GM18499 (cell line): ENCODE measurements around the gene ACVRL1.

Experiments used
- ATAC-seq: cut with Tn5 transposase; IDR thresholded peaks from one replicate; pipeline ENCODE4 v1.9.1; 2021; ENCODE audit warnings: moderate number of reproducible peaks; ENCODE audit not compliant: insufficient read depth, unreplicated experiment

Gene ACVRL1

DNA sequence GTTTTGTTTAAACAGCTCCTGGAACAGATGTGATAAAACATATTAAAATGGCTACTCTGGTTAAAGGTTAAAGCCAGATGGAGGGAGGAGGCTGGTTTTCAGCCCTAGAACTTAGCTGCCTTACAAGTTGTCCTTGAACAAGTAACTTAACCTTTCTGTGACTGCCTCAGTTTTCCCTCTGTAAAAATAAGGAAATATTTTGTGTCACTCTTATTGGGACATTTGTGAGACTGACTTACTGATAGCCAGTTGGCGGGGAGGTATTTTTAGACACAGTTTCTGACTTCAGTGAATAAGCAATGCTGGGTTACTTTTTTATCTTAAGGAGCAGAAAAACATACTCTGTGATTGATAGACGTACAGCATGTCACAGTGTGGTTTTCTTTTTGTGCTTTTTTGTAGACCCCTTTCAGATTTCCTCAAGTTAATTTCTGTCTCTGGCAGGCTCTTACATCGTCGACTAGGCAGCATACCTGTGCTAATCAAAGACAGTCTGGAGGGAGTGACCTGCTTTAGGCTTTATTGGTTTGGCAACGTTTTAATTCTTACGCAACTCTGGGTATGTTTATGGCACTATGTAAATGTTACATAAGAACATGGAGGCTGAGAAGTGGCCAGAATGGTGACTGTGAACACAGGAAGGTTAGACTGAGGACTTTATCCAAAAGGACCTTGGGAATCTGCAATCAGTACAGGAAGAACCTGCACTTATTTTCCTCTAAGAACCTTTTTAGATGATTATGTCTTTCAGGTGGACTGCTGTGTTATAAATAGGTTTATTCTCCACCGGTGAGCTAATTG, 47.5 kb downstream of the ACVRL1 start:
- ATAC-seq = no peak

DNA sequence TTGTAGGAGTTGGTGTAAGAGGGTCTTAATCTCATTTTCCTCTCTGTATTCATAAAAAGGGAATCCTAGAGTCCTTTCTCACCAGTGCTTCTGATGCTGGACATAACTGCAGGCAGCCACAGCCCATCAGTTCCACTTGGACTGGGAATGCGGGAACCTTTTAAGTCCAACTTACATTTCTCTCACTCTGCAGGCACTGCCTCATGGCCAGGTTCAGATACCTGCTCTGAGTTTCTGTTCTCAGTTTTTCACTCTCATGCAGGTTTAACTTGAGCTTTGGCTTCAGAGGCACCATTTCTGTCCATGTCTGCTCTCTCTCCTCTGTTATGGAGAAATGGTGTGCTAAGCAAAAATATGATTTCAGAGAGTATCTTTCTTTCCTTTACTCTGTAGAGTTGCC, 48.4 kb downstream of the ACVRL1 start:
- ATAC-seq = no peak

DNA sequence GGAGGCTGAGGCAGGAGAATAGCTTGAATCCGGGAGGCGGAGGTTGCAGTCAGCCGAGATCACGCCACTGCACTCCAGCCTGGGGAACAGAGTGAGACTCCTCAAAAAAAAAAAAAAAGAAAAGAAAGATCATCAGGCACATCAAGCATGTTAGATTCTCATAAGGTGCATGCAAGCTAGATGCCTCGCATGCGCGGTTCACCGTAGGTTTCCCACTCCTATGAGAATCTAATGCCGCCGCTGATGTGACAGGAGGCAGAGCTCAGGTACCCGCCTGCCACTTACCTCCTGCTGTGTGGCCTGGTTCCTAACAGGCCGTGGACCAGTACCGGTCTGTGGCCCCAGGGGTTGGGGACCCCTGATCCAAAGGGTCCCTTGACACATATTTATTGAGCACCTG, 51.2 kb downstream of the ACVRL1 start:
- ATAC-seq = no peak

DNA sequence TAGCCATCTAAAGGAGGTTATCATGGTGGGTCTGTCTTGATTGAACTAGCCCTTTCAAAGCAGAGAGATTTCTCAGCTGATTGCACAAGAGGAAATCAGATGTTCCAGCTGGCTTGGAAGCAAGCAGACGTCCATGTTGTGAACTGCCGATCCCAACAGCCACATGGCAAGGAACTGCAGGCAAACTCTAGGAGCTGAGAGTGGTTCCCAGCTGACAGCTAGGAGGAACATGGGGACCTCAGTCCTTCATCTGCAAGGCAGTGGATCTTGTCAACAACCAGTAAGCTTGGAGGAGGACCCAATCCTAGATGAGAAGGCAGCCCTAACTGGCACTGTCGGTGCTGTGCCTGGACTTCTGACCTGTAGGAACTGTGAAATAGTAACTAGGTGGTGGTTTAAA, 51.9 kb downstream of the ACVRL1 start:
- no peak for ATAC-seq

DNA sequence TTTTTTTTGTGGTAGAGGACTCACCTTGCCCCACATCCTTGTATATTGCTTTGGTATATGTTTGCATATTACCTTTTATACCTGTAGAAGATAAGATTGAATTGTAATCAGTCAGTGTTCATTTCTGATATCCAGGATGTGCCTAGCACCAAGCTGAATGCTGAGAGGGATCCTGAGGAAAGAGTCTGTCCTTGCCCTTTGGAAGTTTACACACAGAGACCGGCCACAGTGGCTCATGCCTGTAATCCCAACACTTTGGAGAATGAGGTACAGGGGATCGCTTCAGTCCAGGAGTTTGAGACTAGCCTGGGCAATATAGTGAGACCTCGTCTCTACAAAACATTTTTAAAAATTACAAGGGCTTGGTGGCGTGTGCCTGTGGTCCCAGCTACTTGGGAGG, 52.6 kb downstream of the ACVRL1 start:
- no peak for ATAC-seq

DNA sequence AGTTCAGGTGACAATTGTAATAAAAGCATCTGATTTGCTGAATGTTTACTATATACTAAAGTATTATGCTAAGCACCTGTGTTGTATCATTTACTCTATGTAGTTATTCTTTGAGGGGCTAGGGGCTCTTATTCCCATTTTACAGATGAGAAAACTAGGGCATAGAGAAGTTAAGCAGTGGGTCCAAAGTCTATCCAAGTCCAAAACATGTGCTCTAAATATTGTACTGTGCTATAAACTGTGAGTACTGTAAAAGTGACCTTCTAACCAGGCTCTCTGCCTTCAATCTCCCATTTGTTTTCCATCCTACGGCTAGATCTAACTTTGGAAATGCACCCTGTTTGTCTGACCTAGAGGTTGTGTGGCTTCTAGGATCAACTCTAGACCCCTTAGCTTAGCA, 53.2 kb downstream of the ACVRL1 start:
- no peak for ATAC-seq

DNA sequence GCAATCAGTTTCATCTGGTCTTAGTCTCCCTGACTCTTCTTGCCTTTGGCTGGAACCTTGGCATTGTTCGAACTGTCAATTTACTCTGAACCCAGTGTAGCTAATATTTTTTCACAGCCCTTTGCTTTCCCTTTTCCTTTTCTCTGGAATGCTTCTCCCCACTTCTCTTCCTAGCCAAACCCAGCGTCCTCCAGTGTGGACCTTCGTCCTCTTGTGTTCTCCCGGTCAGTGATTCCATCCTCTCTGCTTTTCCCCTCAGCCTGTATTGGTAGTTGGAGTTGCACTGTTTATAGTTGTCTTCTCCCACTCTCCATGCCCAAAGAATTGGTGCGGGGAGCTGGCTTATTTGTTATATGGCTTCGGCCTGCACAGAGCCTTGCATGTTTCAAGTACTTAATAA, 53.6 kb downstream of the ACVRL1 start:
- ATAC-seq = no peak

DNA sequence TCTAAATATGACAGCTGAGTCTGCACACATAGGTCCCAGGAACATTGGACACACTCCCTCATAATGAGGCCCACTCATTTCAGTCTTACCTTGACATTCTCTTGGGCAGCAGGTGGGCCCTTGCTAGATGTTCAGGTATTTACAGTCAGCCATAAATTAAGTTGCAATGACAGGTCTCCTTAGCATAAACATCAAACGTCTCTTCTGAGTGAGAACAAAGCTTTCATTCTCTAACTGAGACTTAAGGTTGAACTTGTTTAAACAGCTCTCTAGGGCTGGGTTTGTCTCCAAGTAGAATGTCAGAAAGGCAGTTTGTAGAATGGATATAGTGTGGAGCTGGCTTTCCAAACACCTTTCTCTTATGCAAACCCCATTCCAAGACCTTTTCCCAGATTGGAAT, 54.5 kb downstream of the ACVRL1 start:
- no peak for ATAC-seq

DNA sequence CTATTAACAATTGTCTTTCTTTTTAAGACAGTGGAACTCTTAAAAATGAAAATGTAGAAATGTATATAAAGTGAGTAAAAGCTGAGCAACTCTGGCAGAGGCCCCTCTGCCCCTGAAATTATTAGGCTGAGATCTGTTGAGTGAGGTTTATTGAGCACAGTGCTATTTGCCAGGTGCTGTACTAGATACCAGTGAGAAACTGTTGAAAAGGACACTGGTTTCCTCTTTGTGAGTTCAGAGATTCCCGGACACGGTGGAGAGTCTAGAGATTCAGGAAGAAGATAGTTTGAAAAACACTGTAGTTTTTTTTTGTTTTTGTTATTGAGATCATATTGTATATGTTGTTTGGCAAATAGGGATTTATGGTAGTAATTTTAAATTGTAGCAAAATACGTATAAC, 55.4 kb downstream of the ACVRL1 start:
- no peak for ATAC-seq

DNA sequence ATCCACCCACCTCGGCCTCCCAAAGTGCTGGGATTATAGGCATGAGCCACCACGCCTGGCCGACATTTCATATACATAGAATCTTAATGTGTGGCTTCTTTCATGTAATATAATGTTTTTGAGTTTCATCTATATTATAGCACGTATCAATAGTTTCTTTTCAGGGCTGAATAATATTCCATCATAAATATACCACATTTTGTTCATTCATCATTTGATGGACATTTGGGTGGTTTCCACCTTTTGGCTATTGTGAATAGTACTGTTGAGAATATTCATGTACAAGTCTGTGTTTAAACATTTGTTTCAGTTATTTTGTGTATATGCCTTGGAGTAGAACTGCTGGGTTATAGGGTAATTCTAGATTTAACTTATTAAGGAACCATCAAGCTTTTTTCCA, 56.2 kb downstream of the ACVRL1 start:
- ATAC-seq = no peak

DNA sequence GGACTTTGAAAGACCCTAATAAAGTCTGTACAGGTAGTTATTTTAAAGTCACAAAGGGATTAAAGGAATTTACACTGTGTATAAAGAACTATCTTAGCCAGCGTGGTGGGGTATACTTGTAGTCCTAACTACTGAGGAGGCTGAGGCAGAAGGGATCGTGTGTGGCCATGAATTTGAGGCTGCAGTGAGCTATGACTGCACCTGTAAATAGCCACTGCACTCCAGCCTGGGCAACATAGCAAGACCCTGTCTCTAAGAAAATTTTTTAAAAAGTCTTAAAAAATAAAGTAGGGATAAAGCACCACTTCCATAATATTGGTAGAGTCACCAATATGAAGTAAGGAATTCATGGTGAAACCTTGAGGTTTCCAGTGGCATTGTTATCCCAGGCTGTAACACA, 62.3 kb downstream of the ACVRL1 start:
- ATAC-seq = no peak

DNA sequence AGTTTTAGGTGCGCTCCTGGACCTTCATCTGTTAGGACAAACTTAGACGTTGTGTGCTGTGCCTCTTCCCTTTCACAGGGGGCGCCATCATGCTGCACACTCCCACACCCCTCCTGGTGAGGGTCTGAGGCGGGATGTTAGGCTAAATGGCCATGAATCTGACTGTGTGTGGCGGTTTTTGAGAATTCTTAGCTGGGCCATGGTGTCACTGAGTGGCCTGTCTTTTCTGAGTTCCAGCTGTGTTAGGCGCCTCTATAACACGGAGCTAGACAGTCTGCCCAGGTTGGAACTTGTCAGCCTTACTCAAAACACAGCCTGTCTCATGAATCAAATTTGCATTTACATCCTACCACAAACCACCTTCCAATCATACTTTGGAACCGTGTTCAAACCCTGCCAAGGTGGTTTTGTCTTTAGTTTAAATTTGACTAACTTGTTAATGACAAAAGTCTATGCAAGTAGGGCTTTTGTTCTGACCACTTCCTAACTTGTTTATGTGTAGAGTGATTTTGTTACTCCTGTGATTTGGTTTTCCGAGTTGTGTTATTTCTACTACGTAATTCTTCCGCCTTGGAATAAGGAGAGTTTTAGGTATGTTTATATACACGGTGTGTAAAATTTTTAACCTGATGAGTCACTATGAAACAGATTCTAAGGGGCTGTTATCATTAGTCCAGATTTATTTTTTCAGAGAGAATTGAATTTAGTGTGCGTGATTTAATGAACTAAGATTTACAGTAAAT, 63.8 kb downstream of the ACVRL1 start:
- ATAC-seq = peak; percentile 82

DNA sequence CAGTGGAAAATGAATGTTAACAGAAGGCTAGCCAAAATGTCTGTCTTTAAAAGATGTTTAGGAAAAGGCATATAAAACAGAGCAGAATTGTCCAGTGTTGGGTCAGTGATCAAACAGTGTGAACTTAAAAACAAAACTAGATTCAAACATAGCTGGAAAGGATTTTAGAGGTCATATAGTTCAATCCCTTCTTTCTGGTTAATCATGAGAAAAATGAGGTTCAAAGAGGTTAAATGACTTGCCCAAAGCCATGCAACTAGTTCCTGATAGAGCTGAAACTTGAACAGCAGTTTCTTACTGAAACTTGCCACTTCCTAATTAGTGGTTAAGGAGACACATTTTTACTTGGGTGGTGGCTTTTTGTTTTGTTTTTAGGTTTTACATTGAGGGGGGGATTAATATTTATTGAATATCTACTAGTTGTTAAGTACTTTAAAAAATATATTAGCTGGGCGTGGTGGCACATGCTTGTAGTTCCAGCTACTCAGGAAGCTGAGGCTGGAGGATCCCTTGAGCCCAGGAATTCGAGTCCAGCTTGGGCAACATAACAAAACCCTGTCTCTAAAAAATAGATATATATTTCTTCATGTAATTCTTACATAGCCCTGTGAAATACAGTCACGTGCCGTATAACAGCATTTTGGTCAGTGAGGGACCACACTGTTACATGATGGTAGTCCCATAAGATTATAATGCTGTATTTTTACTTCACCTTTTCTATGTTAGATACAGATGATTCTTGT, 64.5 kb downstream of the ACVRL1 start:
- no peak for ATAC-seq

DNA sequence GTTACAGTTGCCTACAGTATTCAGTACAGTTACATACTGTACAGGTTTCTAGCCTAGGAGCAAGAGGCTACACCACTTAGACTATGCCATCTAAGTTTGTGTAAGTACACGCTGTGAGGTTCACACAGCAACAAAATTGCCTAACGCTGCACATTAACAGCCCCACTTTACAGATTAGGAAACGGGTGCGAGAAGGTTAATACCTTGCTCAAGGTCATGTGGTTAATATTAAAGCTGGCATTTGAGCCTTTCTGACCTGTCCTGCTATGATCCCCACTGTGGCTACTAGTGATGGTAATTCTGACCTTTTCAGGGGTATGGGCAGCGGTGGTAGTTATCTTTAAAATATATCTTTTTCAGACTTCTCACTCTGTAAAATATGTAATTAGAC, 65.1 kb downstream of the ACVRL1 start:
- ATAC-seq = no peak

DNA sequence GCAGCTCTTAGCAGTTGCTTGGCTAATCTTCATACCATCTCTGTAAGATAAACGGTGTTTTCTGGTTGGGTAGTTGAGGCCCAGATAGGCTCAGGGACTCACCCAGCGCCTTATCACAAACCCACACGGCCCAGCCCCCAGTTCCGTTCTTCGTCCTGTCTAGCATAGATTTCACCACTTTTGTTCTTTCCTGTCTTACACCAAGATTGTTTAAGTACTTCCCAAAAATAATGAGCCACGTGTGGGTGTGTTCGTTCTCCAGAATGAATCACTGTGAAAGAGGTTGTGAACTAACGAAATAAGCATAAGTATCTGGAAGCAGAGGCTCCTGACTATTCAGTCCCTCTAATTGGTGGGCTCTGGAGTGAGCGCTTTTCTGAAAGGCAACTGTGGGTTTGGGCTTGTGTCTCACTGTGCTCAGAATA, 65.6 kb downstream of the ACVRL1 start:
- no peak for ATAC-seq
